ENCODE measurements around the gene NEURL1B.

GRCh38 chr5:172597755-172598155 is 43.3 kb upstream of the NEURL1B start:
- no peak for TF ChIP-seq POLR2AphosphoS5 (IDR thresholded peaks at IDR 0.05; ENCODE audit: borderline replicate concordance, low read depth, low read length)
- no peak for TF ChIP-seq EZH2 (IDR thresholded peaks at IDR 0.05)
- no peak for TF ChIP-seq FOXP2 (optimal IDR thresholded peaks at IDR 0.05; ENCODE audit: control extremely low read depth, extremely low read length, insufficient read depth)

Measured in SK-N-MC (cell line).